Measurements from ENCODE around the gene RNF157.

GRCh38 chr17:76260220-76260619, 19.9 kb upstream of the RNF157 start:
- TF ChIP-seq CTCF (IDR thresholded peaks at IDR 0.05; ENCODE audit: low read depth, low read length, poor library complexity, severe bottlenecking) (no peak), EZH2phosphoT487 (IDR thresholded peaks at IDR 0.05; ENCODE audit: borderline replicate concordance, low read length) (no peak)

Data from DOHH2 (cell line).